ENCODE data around the gene CCDC146. TPM values are rescaled to one million over a fixed set of nuclear protein-coding genes. Genes with fewer than 3 reads are reported as not detected.

CCDC146 gene
- total RNA-seq, 4 donors from 2014 or later, result 14.7 to 23.6 (median 17.6) TPM

DNA sequence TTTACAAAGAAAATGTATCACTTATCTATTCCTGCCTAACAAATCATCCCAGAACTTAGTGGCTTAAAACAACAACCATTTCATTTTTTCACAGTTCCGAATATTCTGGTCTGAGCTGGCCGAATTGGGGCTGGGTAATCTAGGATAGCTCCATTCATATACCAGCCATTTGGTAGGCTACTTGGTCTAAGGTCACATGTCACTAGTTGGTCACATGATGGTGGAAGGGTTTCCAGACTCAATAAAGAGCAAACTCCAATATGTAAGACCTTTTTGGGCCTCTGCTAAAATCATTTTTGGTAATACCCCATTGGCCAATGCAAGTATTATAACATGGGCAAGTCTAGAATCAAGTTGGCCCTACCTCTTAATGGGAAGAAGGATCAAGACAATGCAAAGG lies 132.5 kb downstream of the CCDC146 start:
- WGBS, 2 donors, result 58 to 61% methylated on average over 2 of the region's 2 CpGs
- H3K4me1 ChIP-seq, result no peaks in the 10 kb centered on the region
- H3K27ac ChIP-seq, result no peak overlapping the region
- no peaks in the 10 kb centered on the region for H3K9me3 ChIP-seq
- H3K27me3 ChIP-seq, result no peaks in the 10 kb centered on the region
- H3K36me3 ChIP-seq, result peaks cover 0 to 16% (median 0%) of the 10 kb centered on the region in 3 donors
- H3K4me3 ChIP-seq, result no peak overlapping the region
- TF ChIP-seq EP300 (IDR thresholded peaks at IDR 0.05) (no peak), POLR2A (IDR thresholded peaks at IDR 0.05) (no peak), CTCF (IDR thresholded peaks at IDR 0.05) (no peak)
- no peak for DNase-seq (ENCODE audit: low spot score in 2 of 2)

DNA sequence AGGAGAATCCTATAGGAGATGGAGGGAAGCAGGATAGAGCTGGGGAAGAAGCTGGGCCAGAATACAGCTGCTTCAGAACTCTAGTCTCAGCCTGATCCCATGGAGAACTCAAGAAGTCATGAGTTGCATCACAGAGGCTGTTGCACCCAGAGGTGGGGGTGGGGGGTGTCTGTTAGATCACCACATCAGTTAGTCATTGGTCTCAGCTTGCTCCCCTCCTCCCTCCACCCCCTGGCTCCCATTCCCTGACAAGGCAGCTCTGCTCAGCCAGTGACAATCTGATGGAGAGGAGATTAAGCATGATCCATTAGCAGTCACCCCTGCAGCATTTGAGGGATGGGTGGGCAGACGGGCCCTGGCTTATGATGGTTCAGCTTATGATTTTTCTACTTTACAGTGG lies 135.6 kb downstream of the CCDC146 start:
- no peak overlapping the region for H3K4me3 ChIP-seq
- WGBS, 2 donors, result 93 to 96% methylated on average over 1 of the region's 1 CpG
- TF ChIP-seq POLR2A (IDR thresholded peaks at IDR 0.05), result no peak
- no peak for TF ChIP-seq EP300 (IDR thresholded peaks at IDR 0.05)
- no peak for TF ChIP-seq CTCF (IDR thresholded peaks at IDR 0.05)
- H3K27me3 ChIP-seq, result no peaks in the 10 kb centered on the region
- H3K4me1 ChIP-seq, result no peaks in the 10 kb centered on the region
- no peak overlapping the region for H3K27ac ChIP-seq
- DNase-seq (ENCODE audit: low spot score in 2 of 2), result no peak
- H3K9me3 ChIP-seq, result no peaks in the 10 kb centered on the region
- H3K36me3 ChIP-seq, result peaks cover 0 to 28% (median 0%) of the 10 kb centered on the region in 3 donors

DNA sequence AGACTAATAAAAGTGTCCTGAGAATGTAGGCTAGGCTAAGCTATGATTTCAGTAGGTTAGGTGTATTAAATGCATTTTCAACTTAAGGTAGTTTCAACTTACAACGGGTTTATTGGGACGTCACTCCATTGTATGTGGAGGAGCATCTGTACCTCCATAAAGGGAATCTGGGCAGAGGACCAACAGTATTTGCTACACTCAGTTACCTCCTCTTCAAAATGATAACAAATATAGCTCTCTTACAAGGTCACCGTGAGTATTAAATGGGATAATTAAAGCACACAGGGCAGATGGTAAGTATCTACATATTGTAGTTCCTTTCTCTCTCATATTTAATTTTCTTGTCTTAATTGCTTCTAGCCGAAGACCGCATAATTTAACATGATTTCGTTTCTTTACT lies 136.2 kb downstream of the CCDC146 start:
- WGBS, 2 donors, result 94 to 95% methylated on average over 6 of the region's 6 CpGs
- H3K27ac ChIP-seq, result no peak overlapping the region
- DNase-seq (ENCODE audit: low spot score in 2 of 2), result no peak

DNA sequence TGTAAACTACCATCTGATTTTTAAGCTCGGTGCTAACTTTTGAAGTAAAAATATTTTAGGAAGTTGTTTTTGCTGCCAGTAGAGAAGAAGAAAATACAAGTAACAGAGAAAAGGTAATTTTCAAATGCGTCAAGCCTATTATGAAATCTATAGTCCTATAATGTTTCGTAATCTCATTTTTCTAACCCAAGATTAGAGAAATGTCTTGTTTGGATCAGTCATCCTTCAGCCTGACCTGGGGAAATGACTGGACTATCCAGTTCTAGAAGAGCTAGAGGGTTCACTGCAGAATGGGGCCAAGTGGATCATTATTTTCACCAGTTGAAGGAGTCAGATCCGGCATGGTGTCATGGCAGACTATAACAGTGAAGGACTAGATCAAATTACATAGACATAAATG lies 139.9 kb downstream of the CCDC146 start:
- Histone ChIP-seq H3K4me3 (no peak overlapping the region), H3K9me3 (no peaks in the 10 kb centered on the region), H3K4me1 (no peaks in the 10 kb centered on the region), H3K27ac (no peak overlapping the region), H3K36me3 (peaks cover 0 to 43% (median 0%) of the 10 kb centered on the region in 3 donors), H3K27me3 (no peaks in the 10 kb centered on the region)
- no peak for DNase-seq (ENCODE audit: low spot score in 2 of 2)
- 95% methylated on average over 4 of the region's 4 CpGs for WGBS, 2 donors
- no peak for TF ChIP-seq CTCF (IDR thresholded peaks at IDR 0.05)
- no peak for TF ChIP-seq POLR2A (IDR thresholded peaks at IDR 0.05)
- no peak for TF ChIP-seq EP300 (IDR thresholded peaks at IDR 0.05)

More for the DNA sequence above, 136.2 kb downstream of the CCDC146 start:
- H3K36me3 ChIP-seq, result peaks cover 0 to 33% (median 0%) of the 10 kb centered on the region in 3 donors
- no peaks in the 10 kb centered on the region for H3K9me3 ChIP-seq
- H3K4me3 ChIP-seq, result no peak overlapping the region
- H3K4me1 ChIP-seq, result no peaks in the 10 kb centered on the region
- TF ChIP-seq CTCF (IDR thresholded peaks at IDR 0.05) (no peak), POLR2A (IDR thresholded peaks at IDR 0.05) (no peak), EP300 (IDR thresholded peaks at IDR 0.05) (no peak)
- H3K27me3 ChIP-seq, result no peaks in the 10 kb centered on the region

- no peak for TF ChIP-seq EP300 (IDR thresholded peaks at IDR 0.05)
- TF ChIP-seq CTCF (IDR thresholded peaks at IDR 0.05), result no peak
- no peak for TF ChIP-seq POLR2A (IDR thresholded peaks at IDR 0.05)
- DNase-seq (ENCODE audit: low spot score in 2 of 2), result no peak
- no peaks in the 10 kb centered on the region for H3K27me3 ChIP-seq
- H3K4me1 ChIP-seq, result peaks cover 0 to 9% (median 7%) of the 10 kb centered on the region in 4 donors
- 85 to 87% methylated on average over 4 of the region's 4 CpGs for WGBS, 2 donors
- H3K27ac ChIP-seq, result no peak overlapping the region
- H3K4me3 ChIP-seq, result no peak overlapping the region
- H3K36me3 ChIP-seq, result peaks cover 0 to 30% (median 0%) of the 10 kb centered on the region in 3 donors
- H3K9me3 ChIP-seq, result no peaks in the 10 kb centered on the region
These were observed 143.3 kb downstream of the CCDC146 start for GRCh38 chr7:77265666-77266065.
